AG04450 (cell line): ENCODE measurements around the gene MCM6. TPM values are rescaled to one million over a fixed set of nuclear protein-coding genes. Genes with fewer than 3 reads are reported as not detected.

Experiments used
- CTCF ChIA-PET: fragments of 300-600, 350-600 bp; formaldehyde crosslinking; extraction: SDS; loops from one replicate; lab custom pipeline; 2022; ENCODE audit warnings: antibody characterized with exemption, inconsistent platforms; lab: Charles Lee
- POLR2A ChIA-PET: fragments of 350-600 bp; formaldehyde crosslinking; extraction: SDS; loops from one replicate; lab custom pipeline; 2021; ENCODE audit warnings: antibody characterized with exemption, inconsistent platforms; lab: Yijun Ruan, JAX
- DNase-seq: peaks from one replicate; pipeline ENCODE4 v3.0.0-alpha.2; 2011; ENCODE audit warnings: low read depth, low spot score
- H3K27ac ChIP-seq: one replicate; pipeline ENCODE4 v1.5.1; 2012; ENCODE audit warnings: low read depth, low read length, control low read depth
- H3K27me3 ChIP-seq: one replicate; pipeline ENCODE4 v1.6.0; 2012; ENCODE audit warnings: low read length; ENCODE audit not compliant: control insufficient read depth, insufficient read depth
- H3K4me3 ChIP-seq: 2 replicates; pipeline ENCODE4 v1.5.1; 2011; ENCODE audit warnings: mild to moderate bottlenecking, low read depth, low read length, control low read depth
- H3K9me3 ChIP-seq: 2 replicates; pipeline ENCODE4 v1.5.1; 2012; ENCODE audit warnings: low read length; ENCODE audit not compliant: control insufficient read depth, insufficient read depth
- CTCF ChIP-seq: IDR thresholded peaks from 2 replicates; pipeline ENCODE4 v1.5.1; 2011; ENCODE audit warnings: low read depth, low read length, control low read depth, inconsistent platforms
- polyA plus RNA-seq: library from polyadenylated mRNA; depleted of rRNA; stranded (reverse); fragments of >200 nt; gene quantifications from 2 replicates; pipeline ENCODE4 v1.2.3, GENCODE V29; 2011

MCM6 gene
- polyA plus RNA-seq, 1 experiment, result 27.3 TPM

DNA sequence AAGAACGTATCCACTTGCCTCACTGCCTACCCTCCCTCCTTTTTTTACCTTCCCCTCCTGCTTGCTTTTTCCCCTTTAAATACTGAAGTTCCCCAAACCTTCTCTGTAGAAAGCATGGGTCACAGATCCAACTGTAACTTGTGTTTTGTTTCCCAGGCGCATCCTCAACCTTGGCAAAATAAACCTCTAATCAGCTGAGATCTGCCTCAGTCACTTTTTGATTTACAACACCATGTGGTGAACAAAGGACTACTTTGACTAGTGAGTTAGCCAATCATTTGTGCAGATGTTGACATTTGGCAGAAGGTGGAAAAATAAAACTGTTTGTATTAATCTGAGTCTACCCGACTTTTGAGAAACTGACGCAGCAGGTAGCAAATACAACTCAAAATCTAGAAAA lies 23.3 kb upstream of the MCM6 start:
- POLR2A ChIA-PET, result no interaction called here
- CTCF ChIA-PET, result no interaction called here
- H3K4me3 ChIP-seq, result no peak overlapping the region
- DNase-seq, result no peak
- no peak for TF ChIP-seq CTCF
- no peak overlapping the region for H3K27ac ChIP-seq
- H3K9me3 ChIP-seq, result no peaks in the 10 kb centered on the region
- no peaks in the 10 kb centered on the region for H3K27me3 ChIP-seq

DNA sequence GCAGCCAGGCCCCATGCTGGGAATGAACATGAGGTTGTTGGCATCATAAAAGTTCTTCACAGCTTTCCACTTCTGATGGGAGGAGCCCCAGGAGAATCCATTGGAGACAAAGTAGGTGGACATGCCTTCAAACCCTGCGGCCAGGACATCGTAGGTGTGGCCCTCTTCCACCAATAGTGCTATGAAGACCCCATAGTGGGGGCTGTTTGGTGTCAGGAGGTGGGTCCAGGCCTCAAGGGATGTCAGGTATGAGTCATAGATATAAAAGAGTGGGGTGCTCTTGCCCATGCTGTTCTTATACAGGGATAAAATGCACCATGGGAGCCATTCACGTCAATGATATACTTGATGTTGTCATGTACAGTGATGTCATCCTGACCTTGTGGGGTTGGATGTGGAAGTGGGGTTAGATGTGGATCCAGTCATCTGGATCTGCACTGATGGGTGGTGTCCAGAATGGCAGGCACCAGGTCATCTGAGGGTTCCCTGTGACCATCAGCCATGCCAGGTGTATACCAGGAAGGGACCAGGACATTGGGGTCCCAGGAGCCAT lies 22.1 kb upstream of the MCM6 start:
- ChIA-PET POLR2A (no interaction called here), CTCF (no interaction called here)
- Histone ChIP-seq H3K9me3 (no peaks in the 10 kb centered on the region), H3K27ac (no peak overlapping the region), H3K27me3 (no peaks in the 10 kb centered on the region), H3K4me3 (no peak overlapping the region)
- DNase-seq, result no peak
- TF ChIP-seq CTCF, result no peak

GRCh38 chr2:135894930-135895329 lies 18.7 kb upstream of the MCM6 start:
- no peak for DNase-seq
- no peak overlapping the region for H3K4me3 ChIP-seq
- POLR2A ChIA-PET, result no interaction called here
- H3K27me3 ChIP-seq, result no peaks in the 10 kb centered on the region
- no peaks in the 10 kb centered on the region for H3K9me3 ChIP-seq
- CTCF ChIA-PET, result interaction anchor here (2.1 kb wide), 1 partner anchor 19 kb away, joined by 9 read pairs; no protein-coding TSS in a partner anchor
- H3K27ac ChIP-seq, result no peak overlapping the region
- no peak for TF ChIP-seq CTCF

DNA sequence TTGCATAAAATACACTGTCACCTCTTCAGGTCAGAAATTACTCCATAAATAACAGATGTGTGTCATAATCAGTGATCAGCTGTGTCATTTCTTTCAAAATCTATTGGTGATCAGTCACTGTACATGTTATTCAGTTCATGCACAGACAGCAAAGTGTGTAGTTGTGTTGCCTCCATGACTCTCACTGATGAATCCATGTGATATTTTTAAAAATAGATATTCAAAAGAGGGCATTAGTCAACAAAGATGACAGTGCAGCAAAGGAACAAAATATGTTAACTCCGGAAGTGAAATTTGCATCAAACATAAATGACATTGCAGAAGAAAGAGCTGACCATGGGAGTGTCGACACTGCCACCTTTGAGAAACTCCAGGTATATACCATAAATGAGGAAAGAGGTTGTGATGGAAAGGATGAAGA lies 17.1 kb upstream of the MCM6 start:
- no peak for TF ChIP-seq CTCF

GRCh38 chr2:135890835-135891234 lies 14.6 kb upstream of the MCM6 start:
- no peak for TF ChIP-seq CTCF
- no peak overlapping the region for H3K4me3 ChIP-seq
- POLR2A ChIA-PET, result no interaction called here
- DNase-seq, result no peak
- H3K27me3 ChIP-seq, result no peaks in the 10 kb centered on the region
- H3K9me3 ChIP-seq, result peaks cover 2% of the 10 kb centered on the region; the same call in 1 of the 2 replicates
- H3K27ac ChIP-seq, result no peak overlapping the region
- CTCF ChIA-PET, result interaction anchor here (0.6 kb wide), 1 partner anchor 886 kb away, joined by 3 read pairs; no protein-coding TSS in a partner anchor

More for the DNA sequence above, 17.1 kb upstream of the MCM6 start:
- DNase-seq, result no peak
- no peak overlapping the region for H3K27ac ChIP-seq
- no peak overlapping the region for H3K4me3 ChIP-seq
- CTCF ChIA-PET, result interaction anchor here (1.3 kb wide), 1 partner anchor 21 kb away, joined by 6 read pairs; no protein-coding TSS in a partner anchor
- POLR2A ChIA-PET, result no interaction called here
- peaks cover 2% of the 10 kb centered on the region; the same call in 1 of the 2 replicates for H3K9me3 ChIP-seq
- no peaks in the 10 kb centered on the region for H3K27me3 ChIP-seq
